ENCODE measurements around the gene KIAA1328.

KIAA1328 gene

DNA sequence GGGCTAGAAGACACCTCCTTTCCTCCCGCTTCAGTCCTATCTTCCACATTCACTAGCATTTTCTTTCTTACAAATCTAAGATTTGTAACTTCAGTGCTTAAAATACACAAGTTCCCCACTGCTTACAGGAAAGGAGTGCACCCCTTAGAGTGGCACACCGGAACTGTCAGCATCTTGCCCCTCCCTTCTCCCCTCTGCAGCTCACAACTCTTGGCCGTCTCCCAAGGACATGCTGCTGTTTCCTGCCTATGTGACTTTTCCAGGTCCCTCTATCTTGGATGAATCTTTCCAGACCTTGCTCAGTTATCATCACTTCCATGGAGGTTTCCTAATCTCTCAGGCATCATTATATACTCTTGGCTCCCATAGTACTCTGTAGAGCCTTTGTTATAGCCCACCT, 401.8 kb downstream of the KIAA1328 start:
- no peak for DNase-seq

DNA sequence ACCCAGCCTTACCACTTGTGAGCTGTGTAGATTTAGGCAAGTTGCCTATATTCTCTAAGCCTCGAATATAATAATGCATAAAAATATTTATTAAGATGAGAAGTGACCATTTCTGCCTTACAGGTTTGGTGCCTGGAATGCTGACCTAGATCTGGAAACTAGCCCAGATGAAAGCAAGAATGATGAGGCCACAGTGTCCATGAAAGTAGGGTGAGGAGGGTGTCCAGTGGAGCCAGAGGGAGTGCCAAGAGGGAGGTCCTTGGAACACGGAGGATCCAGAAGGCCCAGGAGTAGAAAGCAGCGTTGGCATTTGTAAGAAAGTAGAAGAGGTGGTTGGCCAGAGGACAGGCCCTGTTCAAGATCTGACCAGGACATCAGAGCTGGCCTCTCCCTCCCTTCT, 402.3 kb downstream of the KIAA1328 start:
- DNase-seq: no peak

DNA sequence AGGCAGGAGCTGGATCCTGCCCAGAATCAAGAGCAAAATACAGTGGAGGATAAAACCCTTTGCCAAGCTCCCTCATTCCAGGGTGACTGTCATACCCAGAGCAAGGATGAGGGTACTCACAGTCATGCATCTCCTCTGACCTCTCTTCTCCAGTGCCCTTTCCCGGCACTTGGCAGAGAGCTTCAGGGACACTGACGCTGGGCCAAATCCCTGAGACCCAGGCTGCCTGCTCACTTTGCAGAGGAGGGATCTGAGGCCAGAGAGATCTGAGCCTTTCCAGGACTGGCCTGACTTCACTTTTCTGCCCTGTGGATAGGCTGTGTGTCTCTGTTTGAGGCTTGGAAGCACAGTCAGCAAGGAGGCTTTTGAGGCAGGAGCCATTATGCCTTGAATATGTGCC, 406.7 kb downstream of the KIAA1328 start:
- no peak for DNase-seq

DNA sequence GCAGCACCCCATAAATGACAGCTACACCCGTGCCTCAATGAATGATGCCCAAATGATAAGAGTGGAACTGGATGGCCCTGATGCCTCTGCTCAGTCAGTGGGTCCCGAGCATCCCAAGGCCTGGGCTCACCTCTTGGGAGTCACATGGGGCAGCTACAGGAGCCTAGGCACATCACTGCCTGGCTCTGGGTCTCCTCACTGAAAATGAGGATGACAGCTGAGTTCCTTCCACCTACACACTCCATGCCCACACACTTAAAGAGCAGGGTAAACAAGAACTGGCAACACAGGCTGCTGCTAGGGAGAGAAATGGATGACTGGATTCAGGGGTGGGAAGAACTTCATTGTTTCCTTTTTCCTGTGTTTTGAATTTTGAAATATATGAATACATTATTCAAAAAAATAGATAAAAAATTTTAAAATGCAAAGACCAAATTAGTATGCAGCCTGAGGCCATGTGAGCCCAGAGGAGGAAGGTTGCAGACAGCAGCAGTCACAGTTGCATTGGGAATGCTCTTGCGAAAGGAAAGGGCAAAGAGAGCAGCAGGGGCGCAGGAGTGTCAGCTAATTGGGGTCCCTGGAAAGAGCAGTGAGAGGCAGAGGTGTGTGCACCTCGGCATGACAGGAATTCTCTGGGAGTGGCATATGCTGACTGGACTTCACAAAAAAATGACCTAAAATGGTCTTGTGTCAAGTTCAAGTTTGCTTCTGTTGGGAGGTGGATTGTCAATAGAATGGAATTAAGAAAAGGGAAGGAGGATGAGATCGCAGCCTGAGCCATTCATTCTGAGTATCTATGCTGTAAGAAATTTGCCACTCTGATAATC, 409.6 kb downstream of the KIAA1328 start:
- DNase-seq: no peak

DNA sequence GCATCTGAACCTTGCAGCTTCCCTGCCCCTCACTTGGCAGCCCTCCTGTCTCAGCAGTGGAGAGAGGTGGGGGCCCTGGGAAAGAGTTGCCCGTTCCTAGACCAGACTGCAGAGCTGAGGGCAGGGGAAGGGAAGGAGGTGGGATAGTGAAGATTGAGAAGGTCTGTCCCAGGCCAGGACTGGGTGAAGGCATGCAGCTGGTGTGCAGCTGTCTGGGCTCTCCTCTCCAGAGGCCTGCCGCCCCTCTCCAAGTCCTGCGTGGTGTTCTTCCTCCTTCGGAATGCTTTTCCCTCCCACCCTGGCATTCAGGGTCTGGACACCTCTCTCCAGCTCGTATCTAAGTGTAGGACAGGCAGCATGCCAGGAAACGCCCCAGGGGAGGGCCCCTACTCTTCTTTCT, 413.2 kb downstream of the KIAA1328 start:
- no peak for DNase-seq

DNA sequence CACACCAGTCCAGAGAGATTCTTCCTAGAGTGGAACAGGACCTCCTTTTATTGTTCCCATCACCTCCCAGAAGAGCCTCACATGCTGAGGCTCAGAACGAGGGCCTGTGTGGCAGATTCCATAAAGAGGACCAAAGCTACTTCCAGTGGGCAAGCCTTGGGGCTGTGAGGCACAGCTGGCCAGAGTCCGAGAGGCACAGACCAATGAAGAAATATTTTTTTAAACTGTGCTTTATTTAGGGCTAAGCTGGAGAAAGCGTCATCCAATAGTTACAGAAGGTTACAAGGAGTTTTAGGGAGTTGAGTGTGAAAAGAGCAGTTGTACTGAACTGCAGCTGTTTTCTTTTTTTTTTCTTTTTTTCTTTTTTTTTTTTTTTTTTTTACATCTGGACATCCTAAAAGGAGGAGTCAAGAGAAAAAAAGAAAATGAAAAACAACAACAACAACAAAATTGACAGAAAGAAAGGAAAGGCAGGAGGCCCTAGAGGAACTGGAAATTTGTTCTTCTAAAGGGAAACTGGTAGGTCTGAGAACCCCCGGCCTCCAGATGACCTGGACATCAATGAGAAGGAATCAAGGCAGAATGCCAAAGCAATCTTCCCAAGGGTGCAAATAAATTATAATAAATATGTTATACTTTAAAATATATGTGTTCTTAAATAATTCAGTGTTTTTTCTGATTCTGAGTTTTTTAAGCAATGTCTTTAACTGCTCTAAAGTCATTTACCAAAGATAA, 414.1 kb downstream of the KIAA1328 start:
- no peak for DNase-seq

DNA sequence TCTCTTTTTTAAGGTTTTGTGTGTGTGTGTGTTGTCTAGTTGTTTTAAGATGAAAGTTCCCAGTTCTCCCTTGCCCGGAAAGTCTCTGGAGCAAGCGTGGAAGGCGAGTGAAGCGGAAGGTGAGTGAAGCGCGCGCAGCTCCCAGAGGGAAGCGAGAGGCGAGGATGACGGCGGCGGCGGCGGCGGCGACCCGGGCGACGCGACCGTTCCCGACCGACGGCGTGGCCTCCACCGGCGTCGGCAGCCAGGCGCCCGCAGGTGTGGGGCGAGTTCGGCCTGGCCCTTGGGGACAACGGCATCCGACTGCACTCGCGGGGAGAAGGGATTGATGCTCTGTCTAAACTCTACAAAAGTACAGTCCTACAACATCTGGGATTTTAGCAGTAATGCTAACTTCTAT, 414.8 kb downstream of the KIAA1328 start:
- no peak for DNase-seq

DNA sequence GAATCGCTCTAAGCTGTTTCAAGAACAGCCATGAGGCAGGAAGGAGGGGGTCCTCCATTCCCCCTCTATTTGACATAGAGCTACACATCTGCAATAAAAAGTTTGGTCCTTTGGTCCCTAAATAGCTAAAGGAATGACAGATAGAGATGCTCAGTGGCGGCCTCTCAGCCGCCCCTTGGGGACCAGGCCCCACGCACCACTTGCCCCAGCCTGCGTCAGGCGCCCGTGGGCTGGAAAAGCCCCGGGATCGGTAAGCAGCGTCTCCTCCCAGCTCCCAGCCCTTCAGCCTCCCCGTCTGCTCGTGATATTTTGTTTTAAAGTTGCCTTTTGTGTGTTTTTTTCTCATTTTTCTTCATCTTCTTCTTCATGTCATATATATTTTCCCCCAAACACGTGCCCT, 415.7 kb downstream of the KIAA1328 start:
- no peak for DNase-seq

DNA sequence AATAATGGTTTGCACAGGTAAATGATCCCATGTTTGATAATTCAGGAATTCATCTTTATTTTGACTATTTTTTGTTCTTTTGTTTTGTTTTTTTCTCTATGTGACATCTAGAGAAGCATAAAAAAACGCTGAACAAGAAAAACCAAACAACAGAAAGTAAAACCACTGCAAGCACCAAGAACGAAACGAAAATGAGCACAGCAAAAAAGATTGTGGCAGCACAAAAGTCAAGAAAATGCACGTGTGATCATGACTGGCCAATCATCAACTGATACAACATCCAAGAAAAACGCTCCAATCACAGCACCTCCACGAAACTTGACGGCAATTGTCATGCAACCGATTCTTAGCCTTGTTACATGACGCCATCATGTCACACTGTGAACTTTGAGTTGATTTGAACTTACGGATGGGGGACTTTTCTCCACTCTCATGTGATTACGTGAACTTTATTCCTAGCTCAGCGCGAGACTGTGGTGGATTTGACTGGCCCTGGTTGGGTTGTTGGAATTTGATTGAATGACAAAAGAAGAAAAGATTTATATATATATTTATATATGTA, 417.9 kb downstream of the KIAA1328 start:
- no peak for DNase-seq

DNA sequence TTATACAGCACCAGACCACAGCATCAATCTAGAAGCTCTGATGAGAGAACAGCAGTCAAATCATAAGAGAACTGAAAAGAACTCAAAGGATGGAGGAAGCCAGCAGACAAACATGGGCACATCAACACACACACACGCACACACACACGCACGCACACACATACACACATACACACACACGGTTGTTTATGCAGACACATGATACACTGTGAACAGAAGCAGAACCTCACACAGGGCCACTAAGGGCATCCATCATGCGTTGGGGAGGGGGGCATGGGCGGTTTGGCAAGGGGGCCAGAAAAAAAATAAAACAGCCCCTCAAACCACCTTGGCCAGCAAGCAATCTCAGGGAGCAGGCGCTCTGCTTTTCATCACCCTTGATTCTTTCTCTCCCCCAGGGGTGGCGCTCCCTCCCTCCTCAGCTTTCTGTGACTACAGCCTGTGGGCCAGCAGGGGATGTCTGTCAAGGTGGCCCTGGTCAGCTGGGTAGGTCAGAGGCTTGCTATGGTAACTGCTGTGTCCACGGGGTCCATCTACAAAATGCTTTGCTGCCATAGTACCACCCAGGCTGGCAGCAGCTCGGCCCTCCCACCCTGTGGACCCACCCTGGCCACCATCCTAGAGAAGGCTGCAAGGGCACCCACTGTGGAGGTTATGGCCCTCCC, 418.7 kb downstream of the KIAA1328 start:
- DNase-seq: no peak

DNA sequence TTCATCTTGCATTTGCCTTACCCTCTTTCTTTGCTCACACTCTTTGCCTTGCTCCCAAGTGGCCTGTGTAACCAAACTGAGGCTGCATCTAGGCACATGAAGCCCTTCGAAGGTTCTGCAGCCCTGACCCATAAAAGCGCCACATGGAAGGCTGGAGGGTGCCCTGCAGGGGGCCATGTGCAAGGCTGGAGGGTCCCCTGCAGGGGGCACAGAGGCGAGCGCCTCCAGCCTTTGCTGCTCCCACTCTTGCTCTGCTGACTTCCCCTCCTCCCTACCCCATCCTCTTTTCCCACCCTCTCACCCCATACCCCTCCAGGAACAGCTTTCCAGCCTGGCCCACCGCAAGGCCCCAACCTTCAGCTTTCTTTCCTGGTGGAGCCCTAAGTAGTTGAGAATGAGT, 419.4 kb downstream of the KIAA1328 start:
- DNase-seq: no peak

DNA sequence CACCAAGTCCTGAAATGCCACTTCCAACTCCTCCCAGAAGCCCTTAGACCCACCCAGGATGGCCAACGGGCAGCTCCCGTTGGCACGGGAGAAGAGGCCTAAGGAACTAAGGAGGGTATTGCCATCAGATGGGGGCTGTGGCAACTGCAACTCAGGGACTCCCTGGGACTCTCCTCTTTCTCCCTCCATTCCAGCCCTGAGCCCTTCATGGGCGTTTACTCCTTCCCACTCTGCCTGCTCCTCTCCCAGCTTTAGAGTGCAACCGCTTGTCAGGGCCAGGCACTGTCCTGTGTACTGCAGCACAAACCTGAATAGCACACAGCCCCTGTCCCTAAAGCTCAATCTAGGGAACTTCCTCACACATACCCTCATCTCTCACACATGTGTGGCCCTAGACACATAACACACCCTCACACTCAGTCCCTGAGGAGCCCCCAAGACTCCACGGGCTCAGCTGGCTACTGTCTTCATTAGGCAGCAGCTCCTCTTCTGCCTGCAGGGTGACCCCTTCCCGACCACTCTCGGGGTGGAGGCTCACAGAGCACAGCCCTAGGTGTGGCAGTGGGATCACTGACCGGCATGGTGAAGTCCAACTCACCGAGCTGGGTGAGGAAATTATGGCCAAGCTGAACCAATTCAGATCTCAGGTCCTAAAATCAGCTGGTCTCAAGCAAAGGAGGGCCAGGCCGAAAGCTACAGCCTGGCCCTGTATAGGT, 420.4 kb downstream of the KIAA1328 start:
- DNase-seq: no peak

DNA sequence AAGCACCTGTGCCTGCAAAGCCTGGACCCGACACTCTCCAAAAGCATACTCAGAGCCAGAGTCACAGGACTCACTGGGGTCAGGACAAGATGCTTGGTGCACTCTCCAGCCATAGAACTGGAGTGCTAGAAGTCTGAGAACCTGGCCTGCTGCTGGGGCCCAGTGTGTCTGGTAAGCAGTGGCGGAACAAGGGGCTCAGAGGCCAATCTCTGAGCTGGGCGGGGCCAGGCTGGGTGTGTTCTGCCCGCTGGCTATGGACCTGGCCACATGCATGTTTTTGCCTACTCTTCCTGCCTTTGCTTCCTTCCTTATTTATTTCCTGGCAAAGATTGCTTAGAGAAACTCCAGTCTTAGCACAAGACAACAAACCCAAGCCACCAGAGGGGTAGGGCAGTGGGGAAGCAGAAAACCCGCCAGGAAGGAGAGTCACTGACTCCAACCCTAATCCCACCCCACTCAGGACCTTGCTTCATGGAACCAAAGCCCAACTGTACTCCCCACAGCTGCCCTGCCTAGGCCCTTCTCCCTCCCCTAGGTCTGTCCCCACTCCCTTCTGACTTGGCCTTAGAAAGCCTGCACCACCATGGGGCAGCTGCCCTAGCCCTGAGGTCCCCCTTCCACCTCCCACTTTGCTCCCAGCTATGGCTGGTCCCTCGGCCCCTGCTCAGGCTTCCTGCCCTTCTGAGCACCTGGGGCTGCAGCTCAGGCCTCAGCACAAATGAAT, 421.1 kb downstream of the KIAA1328 start:
- DNase-seq: no peak

DNA sequence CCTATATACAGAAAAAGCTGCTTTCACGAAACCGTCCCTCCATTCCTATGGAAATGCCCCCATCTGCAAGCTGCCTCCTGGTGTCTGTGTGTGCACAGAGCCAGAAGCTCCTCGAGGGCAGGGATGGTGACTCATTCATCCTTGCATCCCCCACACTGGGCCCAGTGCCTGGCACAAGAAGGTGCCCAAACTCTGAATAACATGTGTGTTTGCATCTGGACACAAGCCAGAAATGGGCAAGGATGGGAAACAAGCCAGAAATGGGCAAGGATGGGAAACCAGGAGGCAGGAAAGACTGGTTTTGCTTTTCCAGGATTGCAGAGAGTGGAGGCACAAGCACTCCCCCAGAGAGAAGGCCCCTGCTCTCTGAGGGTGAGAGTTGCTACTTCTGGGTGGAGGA, 422.8 kb downstream of the KIAA1328 start:
- DNase-seq: no peak

DNA sequence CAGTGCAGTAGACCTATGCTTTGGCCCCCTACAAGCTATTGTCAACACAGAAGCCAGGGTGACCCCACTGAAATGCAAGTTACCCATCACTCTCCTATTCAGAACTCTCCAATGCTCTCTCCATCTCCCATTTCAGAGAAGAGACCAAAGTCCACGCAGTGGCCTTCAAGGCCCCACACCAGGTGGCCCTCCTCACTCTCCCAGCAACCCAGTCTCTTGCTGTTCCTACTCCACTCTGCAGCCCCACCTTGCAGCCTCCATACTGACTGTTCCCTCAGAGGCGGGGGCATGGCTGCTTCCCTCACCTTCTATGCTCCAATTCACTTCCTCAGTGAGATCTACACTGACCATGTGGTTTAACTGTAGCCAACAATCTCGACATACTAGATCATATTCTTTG, 423.4 kb downstream of the KIAA1328 start:
- DNase-seq: no peak

DNA sequence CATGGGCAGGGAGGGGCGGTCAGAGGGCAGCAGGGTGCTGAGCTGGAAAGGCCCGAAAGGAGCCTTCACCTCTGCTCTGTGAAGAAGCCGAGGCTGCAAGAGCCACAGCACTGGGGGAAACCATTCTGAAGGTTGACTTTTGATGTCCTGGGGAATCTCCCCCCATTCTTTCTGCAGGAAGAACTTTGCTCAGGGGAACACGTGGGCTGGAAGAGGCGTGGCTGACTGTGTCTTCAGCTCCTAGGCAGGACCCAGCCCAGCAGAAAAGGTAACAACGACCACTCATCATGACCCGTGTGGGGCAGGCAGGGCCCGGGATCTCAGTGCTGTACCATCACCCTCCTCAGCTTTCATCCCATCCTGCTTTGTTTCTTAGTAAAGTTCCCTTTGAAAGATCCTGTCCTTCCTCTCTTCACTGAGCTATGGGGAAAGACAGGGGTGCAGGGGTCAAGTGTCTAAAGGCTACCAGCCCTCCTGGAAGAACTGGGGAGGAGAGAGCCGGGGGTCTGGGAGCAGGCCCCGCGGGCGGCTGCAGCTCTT, 424.0 kb downstream of the KIAA1328 start:
- DNase-seq: no peak

DNA sequence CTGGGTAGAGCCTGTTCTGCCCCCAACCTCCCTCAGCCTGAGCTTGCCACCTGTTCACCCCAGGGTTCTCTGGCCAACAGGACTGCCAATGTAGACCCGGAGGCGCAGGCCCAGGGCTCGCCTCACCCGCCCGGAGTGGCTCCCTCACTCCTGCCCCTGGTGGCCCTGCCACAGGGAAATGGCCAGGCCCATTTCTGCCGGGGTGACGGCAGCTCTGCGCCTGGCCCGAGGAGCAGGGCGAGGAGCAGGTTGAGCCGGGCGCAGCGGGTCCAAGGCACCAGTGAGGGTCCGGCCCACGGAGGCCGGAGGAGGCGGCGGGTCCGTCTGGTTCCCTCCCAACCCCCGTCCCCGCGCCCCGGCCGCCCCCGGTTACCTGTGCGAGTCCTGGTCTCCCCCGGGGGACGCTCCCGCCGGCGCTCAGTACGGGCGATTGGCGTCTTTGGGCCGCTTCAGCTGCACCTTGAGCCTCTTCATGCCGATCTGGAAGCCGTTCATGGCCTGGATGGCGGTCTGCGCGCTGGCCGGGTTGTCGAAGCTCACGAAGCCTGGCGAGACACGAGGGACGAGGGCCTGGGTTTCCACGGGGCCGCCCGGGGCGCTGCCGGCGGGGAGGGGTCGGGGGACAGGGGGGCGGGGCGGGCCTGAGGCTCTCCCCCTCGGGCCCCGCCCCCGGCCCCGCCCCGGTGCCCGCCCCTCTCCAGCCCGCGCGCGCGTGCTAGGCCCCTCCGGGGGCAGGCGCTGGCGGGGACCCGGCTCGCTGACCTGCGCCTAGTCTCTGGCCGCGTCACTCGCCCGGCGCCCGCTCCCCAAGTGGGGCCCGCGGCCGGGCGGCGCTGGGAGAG, 424.7 kb downstream of the KIAA1328 start:
- no peak for DNase-seq

DNA sequence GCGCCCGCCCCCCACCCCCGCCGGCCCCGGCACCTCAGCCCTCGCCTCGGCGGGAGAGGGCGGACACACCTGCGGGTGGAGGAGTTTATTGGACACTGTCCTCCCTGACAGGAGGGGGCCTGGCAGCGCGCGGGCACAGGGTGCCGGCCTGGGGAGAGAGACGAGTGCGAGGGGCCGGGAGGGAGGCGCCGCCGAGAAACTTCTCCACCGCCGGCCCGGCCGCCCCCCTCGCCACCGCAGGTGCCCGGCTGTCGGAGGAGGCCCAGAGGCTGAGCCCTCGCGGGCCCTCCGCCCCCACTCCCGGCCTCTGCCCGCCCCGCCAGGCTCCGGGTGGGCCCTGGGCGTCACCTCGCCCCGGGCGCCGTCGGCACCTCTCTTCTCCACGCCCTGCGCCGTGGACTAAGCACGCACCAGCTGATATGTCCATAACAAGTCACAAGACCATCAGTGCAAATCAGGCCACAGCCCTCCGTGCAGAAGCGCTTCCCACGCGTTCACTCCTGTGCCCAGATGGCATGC, 425.4 kb downstream of the KIAA1328 start:
- no peak for DNase-seq

DNA sequence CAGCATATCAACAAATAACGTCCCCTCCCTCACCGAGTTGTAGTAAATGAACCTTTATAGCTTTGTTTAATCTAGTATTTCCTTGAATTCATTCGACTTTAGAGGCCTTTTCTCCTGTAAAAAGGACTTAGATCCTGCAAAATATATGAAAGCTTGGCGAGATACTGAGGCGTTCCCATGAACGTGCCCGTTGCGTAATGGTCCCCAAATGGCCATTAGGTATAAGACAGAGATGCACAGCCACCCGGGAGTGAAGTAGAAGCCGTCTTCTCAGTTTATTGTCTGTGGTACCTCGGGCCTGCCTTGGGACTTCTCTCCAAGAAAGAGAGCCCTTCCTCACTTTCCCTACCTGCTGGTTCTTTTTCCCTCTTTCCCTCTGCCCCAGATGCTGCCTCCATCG, 426.0 kb downstream of the KIAA1328 start:
- DNase-seq: no peak

DNA sequence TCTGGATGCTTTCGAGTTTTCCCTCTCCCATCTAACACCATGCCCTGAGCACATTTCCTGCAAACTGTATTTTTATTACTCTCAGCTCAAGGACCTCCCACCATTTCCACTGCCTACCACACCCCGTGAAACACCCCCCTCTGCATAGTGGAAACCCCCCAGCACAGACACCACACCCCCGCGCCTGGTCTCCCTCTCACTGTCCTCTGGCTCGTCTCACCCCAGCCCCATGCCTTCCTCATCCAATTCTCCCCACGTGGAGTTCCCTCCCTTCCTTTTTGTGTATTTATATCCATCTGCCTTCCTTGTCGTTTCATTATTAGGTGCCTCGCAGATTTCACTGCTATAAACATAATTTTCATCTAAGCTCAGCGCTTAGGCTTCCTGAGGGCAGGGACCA, 429.2 kb downstream of the KIAA1328 start:
- DNase-seq: no peak

DNA sequence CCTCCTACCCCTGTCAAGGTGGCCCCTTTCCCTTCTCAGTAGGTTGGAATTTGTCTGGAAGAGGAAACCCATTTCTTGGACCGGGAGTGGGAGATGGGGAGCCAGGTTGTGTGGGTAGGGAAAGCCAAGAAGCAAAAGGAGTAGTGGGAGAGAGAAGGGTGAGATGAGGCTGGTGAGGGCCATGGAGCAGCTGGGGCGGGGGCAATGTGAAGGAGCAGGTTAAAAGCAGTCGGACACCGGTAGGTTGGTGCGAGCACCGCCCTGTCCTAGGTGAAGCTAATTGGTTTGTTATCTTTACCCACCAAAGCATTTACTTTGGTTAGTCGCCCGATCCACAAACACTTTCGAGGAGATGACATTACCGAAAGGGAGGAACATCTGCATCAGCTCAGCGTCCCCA, 429.9 kb downstream of the KIAA1328 start:
- no peak for DNase-seq
